Measurements from ENCODE around the gene CCDC86. TPM values are rescaled to one million over a fixed set of nuclear protein-coding genes. Genes with fewer than 3 reads are reported as not detected.

CCDC86 gene
- total and polyA plus RNA-seq, 7 donors: 4.8 to 24.0 (median 10.0) TPM

DNA sequence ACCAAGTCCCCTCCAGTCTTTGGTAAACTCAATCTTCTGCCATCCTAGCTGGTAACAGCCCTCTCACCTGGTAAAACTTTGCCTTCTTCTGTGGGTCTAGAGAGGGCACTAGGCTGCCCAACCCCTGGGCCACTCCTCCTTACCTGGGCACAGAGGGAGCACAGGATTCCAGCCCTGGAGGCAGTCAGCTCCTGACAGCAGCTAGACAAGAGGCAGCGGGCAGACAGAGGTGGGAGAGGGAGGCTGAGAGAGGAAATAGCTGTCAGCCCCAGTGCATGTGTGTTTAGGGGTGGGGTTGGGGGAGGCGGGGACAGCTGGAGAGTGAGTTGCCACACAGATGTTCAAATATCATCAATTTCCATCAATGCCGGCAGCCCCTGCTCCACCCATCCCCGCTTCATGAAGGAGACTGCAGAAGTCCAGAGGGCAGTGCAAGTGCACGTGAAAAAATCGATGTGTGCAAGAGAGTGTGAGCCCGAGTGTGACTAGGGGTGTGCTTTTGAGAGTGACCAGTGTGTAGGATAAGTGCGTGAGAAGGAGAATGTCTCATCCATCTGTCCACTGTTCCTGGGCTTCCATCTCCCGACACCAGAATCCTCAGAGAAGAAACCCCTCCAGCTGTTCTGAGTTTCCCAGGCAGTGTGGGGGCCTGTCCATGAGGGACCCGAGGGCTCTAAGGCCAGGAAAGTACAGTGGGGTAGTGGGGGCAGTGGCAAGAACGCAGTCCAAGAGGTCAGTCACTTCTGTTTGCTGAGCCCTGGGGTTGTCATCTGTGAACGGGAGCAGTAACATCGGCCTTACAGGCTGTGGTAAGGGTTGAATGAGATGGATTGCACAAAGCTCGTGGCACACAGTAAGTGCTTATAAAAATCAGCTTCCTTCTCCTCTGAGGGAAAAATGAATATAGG lies 14.1 kb downstream of the CCDC86 start, which contains the start of gene PTGDR2:
Gene PTGDR2, minus strand, starts transcription at position 225 of the 908 bp plus-strand sequence. CDS start 2,228 bp downstream, outside the sequence.
- no peak within 1 kb of the TSS for H3K27ac ChIP-seq
- no peak for DNase-seq
- no peak within 1 kb of the TSS for H3K4me3 ChIP-seq
- peaks cover 0 to 17% (median 0%) of the 10 kb centered on the region in 3 donors for H3K27me3 ChIP-seq
- intact Hi-C loops (cut with DNase I): no loop called here
- H3K36me3 ChIP-seq: peaks cover 0 to 7% (median 3%) of the 10 kb centered on the region in 4 donors
- H3K4me1 ChIP-seq: no peaks in the 10 kb centered on the region
- H3K9me3 ChIP-seq: no peaks in the 10 kb centered on the region
- 24 to 41% methylated on average over 14 of the region's 14 CpGs for WGBS, 2 donors
- TF ChIP-seq, protein P1, sequence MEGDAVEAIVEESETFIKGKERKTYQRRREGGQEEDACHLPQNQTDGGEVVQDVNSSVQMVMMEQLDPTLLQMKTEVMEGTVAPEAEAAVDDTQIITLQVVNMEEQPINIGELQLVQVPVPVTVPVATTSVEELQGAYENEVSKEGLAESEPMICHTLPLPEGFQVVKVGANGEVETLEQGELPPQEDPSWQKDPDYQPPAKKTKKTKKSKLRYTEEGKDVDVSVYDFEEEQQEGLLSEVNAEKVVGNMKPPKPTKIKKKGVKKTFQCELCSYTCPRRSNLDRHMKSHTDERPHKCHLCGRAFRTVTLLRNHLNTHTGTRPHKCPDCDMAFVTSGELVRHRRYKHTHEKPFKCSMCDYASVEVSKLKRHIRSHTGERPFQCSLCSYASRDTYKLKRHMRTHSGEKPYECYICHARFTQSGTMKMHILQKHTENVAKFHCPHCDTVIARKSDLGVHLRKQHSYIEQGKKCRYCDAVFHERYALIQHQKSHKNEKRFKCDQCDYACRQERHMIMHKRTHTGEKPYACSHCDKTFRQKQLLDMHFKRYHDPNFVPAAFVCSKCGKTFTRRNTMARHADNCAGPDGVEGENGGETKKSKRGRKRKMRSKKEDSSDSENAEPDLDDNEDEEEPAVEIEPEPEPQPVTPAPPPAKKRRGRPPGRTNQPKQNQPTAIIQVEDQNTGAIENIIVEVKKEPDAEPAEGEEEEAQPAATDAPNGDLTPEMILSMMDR (IDR thresholded peaks at IDR 0.05): no peak
- no peak for TF ChIP-seq POLR2AphosphoS5 (IDR thresholded peaks at IDR 0.05)
- no peak for TF ChIP-seq EP300 (IDR thresholded peaks at IDR 0.05)
- no peak for TF ChIP-seq POLR2A (IDR thresholded peaks at IDR 0.05)

DNA sequence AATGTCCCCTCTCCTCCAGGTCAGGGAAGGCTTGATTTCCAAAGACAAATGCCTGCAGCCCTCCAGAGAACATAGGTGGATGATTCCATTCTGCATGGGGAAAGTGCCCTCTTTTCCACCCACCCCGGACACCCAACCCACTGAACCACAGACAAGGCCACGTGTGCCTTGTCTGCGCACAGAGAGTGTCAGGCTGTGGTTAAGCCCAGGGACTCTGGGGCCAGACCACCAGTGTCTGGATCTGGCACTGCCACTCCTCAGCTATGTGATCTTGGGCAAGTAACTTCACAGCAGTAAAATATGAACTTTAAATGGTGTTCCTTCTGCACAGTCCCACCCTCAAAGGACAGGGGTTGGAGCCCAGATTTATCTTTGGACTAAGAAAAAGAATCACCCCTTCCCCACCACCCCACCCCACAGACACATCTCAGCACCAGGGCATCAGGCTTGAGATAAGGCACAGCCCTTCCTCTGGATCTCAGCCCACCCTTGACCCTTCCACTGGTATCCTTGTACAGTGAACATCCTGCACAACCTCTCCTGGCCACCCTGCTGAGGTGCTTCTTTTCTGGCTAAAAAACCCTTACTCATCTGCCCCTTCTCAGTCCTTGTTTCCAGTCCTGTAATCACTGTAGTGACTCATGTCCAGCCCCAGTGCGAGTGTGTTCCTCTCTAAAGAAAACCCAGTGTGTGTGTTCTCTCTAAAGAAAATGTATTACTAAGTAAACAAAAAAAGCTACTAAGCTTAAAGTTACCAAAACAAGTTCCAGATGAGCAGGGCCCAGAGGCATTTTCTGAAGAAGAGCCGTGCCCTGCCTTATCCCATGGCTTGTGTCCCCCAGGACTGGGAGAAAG lies 15.7 kb downstream of the CCDC86 start:
- Histone ChIP-seq H3K4me1 (no peaks in the 10 kb centered on the region), H3K27me3 (peaks cover 0 to 8% (median 0%) of the 10 kb centered on the region in 3 donors), H3K9me3 (no peaks in the 10 kb centered on the region), H3K27ac (no peak overlapping the region), H3K4me3 (no peak overlapping the region), H3K36me3 (no peaks in the 10 kb centered on the region)
- no peak for DNase-seq
- intact Hi-C loops (cut with DNase I): no loop called here
- TF ChIP-seq, protein P1 (IDR thresholded peaks at IDR 0.05): no peak
- TF ChIP-seq POLR2A (IDR thresholded peaks at IDR 0.05) (no peak), EP300 (IDR thresholded peaks at IDR 0.05) (no peak), POLR2AphosphoS5 (IDR thresholded peaks at IDR 0.05) (no peak)
- WGBS, 2 donors: 73 to 82% methylated on average over 5 of the region's 5 CpGs

DNA sequence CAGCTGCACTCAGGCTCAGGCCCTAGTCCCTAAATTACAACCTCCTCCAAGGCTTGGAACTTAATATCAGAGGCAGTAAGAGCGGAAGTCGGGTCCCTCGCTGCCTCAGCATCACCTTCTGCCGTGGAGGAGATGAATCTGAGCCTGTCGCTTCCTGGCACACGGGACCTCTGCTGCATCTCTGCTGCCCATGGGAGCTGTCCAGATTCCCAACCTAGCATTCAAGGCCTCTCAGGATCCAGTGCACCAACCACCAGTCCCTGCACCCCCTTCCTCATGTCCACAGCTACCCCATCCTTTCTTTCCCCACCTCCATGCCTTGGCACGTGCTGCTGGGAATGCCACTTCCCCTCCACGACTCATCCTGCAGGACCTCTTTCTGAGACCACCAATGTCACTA lies 16.3 kb downstream of the CCDC86 start:
- no peak overlapping the region for H3K4me3 ChIP-seq
- no peaks in the 10 kb centered on the region for H3K36me3 ChIP-seq
- no peaks in the 10 kb centered on the region for H3K4me1 ChIP-seq
- no peak for DNase-seq
- TF ChIP-seq EP300 (IDR thresholded peaks at IDR 0.05) (no peak), POLR2A (IDR thresholded peaks at IDR 0.05) (no peak), POLR2AphosphoS5 (IDR thresholded peaks at IDR 0.05) (no peak)
- TF ChIP-seq, protein P1 (IDR thresholded peaks at IDR 0.05): no peak
- peaks cover 0 to 1% (median 0%) of the 10 kb centered on the region in 3 donors for H3K27me3 ChIP-seq
- 84 to 87% methylated on average over 8 of the region's 8 CpGs for WGBS, 2 donors
- intact Hi-C loops (cut with DNase I): no loop called here
- no peaks in the 10 kb centered on the region for H3K9me3 ChIP-seq
- no peak overlapping the region for H3K27ac ChIP-seq

DNA sequence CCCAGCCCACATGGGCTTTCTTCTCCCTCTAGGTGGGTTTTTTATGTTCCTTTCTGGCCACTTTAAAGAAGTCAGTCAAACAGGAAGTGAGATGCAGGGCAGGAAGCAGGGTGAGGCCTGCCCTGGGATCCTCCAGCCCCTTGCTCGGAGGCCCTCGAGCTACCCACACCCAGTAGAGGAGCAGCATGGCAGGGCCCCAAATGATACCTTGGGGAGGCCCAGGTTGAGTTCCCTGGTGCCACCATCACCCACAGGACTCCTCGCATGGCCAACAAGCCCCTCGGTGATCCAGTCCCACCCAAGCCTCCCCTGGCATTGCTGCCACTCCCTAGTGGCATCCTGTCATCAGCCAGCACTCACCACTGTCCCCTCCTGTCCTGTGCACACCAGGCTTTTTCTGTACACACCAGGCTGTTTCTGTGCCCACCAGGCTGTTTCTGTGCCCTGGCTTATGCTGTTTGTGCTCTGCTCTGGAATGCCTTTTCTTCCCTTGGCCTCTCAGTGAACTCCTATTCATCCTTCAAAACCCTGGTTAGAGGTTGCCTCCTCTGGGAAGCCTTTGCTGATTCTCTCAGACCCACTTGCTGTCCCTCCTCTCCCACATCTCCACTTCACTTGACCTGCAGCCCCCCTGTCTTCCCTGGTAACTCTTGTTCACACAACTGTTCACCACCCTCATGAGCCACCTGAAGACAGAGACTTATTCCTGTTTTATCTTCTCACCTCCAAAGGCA lies 17.0 kb downstream of the CCDC86 start:
- peak; percentile 14 for DNase-seq
- Histone ChIP-seq H3K9me3 (no peaks in the 10 kb centered on the region), H3K4me3 (no peak overlapping the region), H3K27me3 (no peaks in the 10 kb centered on the region), H3K36me3 (no peaks in the 10 kb centered on the region), H3K27ac (no peak overlapping the region), H3K4me1 (no peaks in the 10 kb centered on the region)
- 63 to 85% methylated on average over 4 of the region's 4 CpGs for WGBS, 2 donors
- intact Hi-C loops (cut with DNase I): no loop called here
- no peak for TF ChIP-seq EP300 (IDR thresholded peaks at IDR 0.05)
- no peak for TF ChIP-seq POLR2AphosphoS5 (IDR thresholded peaks at IDR 0.05)
- TF ChIP-seq POLR2A (IDR thresholded peaks at IDR 0.05): no peak
- TF ChIP-seq, protein P1 (IDR thresholded peaks at IDR 0.05): no peak
